ENCODE data around the gene SLC52A3. TPM values are rescaled to one million over a fixed set of nuclear protein-coding genes. Genes with fewer than 3 reads are reported as not detected.
"Not testable (repeated sequence)": the region's sequence is repeated elsewhere in the genome, so short reads cannot be mapped to it uniquely, and the experiment has no call there.

SLC52A3 gene
- polyA plus RNA-seq (2013, experiment 1 of 2): 1.3 TPM
- 2.2 TPM for polyA plus RNA-seq (2013, experiment 2 of 2)

- H3K9me3 ChIP-seq (ENCODE audit: insufficient read depth, low read depth, low read length): no peaks in the 10 kb centered on the region
- H3K36me3 ChIP-seq (ENCODE audit: insufficient read depth, low read length): no peaks in the 10 kb centered on the region
- no peaks in the 10 kb centered on the region for H3K4me1 ChIP-seq (ENCODE audit: insufficient read depth, low read length)
- no peak within 1 kb of the TSS for H3K27ac ChIP-seq (ENCODE audit: low read depth, low read length)
- WGBS: 74% methylated on average over 12 of the region's 12 CpGs
- no peaks in the 10 kb centered on the region for H3K27me3 ChIP-seq (ENCODE audit: insufficient read depth, low read length)
- no peak within 1 kb of the TSS for H3K9ac ChIP-seq (ENCODE audit: low read depth, low read length)
- no peak within 1 kb of the TSS for H3K4me3 ChIP-seq (ENCODE audit: low read length)
These were observed at the start of gene SLC52A3 for GRCh38 chr20:768426-768978. SLC52A3 (minus strand) TSS chr20:768500; CDS start chr20:765774, 2,726 bp downstream.

DNA sequence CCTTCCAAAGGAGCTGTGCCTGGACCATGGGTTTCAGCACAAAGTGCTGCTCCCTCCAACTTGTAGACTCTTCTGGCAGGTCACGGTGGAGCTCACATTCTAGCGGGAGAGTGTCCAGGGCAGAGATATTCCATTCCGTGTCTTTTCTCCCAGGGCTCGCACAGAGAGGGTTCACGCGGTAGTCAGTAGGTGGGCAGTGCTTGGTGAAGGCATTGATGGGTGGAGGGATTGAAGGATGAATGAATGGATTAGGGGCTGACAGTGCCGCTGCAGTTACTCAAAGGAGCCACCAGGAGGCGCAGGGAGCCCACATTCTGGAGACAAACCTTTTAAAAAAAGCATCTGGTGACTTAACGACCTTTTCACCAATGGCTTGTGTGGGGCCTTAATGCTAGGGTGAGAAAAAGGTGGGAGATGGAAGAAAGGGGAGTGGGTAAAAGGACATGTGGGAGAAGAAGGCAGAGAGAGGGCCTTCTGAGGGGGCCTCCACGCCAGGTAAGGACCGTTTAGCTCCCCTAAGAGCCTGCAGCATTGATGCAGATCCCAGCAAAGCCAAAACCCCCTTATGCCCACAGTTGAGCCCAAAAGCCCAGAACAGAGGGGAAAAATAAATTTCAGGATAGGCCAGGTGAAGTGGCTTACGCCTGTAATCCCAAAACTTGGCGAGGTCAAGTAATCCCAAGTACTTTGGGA lies 47.8 kb upstream of the SLC52A3 start:
- Histone ChIP-seq H3K36me3 (ENCODE audit: insufficient read depth, low read length) (no peaks in the 10 kb centered on the region), H3K27ac (ENCODE audit: low read depth, low read length) (no peak overlapping the region), H3K4me1 (ENCODE audit: insufficient read depth, low read length) (no peaks in the 10 kb centered on the region), H3K4me3 (ENCODE audit: low read length) (no peak overlapping the region), H3K9ac (ENCODE audit: low read depth, low read length) (no peak overlapping the region), H3K27me3 (ENCODE audit: insufficient read depth, low read length) (no peaks in the 10 kb centered on the region), H3K9me3 (ENCODE audit: insufficient read depth, low read depth, low read length) (no peaks in the 10 kb centered on the region)
- 35% methylated on average over 13 of the region's 13 CpGs for WGBS

GRCh38 chr20:815226-815625 lies 46.9 kb upstream of the SLC52A3 start:
- 94% methylated on average over 10 of the region's 10 CpGs for WGBS
- Histone ChIP-seq H3K9me3 (ENCODE audit: insufficient read depth, low read depth, low read length) (no peaks in the 10 kb centered on the region), H3K4me3 (ENCODE audit: low read length) (no peak overlapping the region), H3K27ac (ENCODE audit: low read depth, low read length) (no peak overlapping the region), H3K36me3 (ENCODE audit: insufficient read depth, low read length) (no peaks in the 10 kb centered on the region), H3K27me3 (ENCODE audit: insufficient read depth, low read length) (no peaks in the 10 kb centered on the region), H3K9ac (ENCODE audit: low read depth, low read length) (no peak overlapping the region), H3K4me1 (ENCODE audit: insufficient read depth, low read length) (no peaks in the 10 kb centered on the region)

GRCh38 chr20:813390-813789 lies 45.1 kb upstream of the SLC52A3 start:
- Histone ChIP-seq H3K4me1 (ENCODE audit: insufficient read depth, low read length) (no peaks in the 10 kb centered on the region), H3K27ac (ENCODE audit: low read depth, low read length) (no peak overlapping the region)
- WGBS: 86% methylated on average over 8 of the region's 8 CpGs

DNA sequence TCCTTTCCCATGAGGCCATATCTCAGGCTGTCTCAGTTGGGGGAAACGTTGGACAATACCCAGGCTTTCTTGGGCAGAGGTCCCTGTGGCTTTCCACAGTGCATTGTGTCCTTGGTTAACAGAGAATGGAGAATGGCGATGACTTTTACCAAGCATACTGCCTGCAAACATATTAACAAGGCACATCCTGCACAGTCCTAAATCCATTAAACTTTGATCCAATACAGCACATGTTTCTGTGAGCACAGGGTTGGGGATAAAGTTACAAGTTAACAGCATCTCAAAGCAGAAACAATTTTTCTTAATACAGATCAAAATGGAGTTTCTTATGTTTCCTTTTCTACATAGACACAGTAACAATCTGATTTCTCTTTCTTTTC lies 44.1 kb upstream of the SLC52A3 start:
- not testable (repeated sequence) for H3K9ac ChIP-seq (ENCODE audit: low read depth, low read length); H3K4me1 ChIP-seq (ENCODE audit: insufficient read depth, low read length)
- whole genome bisulfite sequencing: 78% methylated on average over 2 of the region's 2 CpGs

More at GRCh38 chr20:813390-813789, 45.1 kb upstream of the SLC52A3 start:
- Histone ChIP-seq H3K9ac (ENCODE audit: low read depth, low read length) (no peak overlapping the region), H3K9me3 (ENCODE audit: insufficient read depth, low read depth, low read length) (peaks cover 10% of the 10 kb centered on the region), H3K27me3 (ENCODE audit: insufficient read depth, low read length) (no peaks in the 10 kb centered on the region), H3K36me3 (ENCODE audit: insufficient read depth, low read length) (no peaks in the 10 kb centered on the region), H3K4me3 (ENCODE audit: low read length) (no peak overlapping the region)

GRCh38 chr20:811776-812434 lies 43.6 kb upstream of the SLC52A3 start:
- H3K9ac ChIP-seq (ENCODE audit: low read depth, low read length); H3K36me3 ChIP-seq (ENCODE audit: insufficient read depth, low read length); H3K27ac ChIP-seq (ENCODE audit: low read depth, low read length); H3K27me3 ChIP-seq (ENCODE audit: insufficient read depth, low read length); H3K4me3 ChIP-seq (ENCODE audit: low read length); H3K4me1 ChIP-seq (ENCODE audit: insufficient read depth, low read length): not testable (repeated sequence)
- peaks cover 19% of the 10 kb centered on the region for H3K9me3 ChIP-seq (ENCODE audit: insufficient read depth, low read depth, low read length)
- WGBS: 85% methylated on average over 13 of the region's 13 CpGs

More for the DNA sequence above, 44.1 kb upstream of the SLC52A3 start:
- H3K9me3 ChIP-seq (ENCODE audit: insufficient read depth, low read depth, low read length): peaks cover 17% of the 10 kb centered on the region
- not testable (repeated sequence) for H3K27ac ChIP-seq (ENCODE audit: low read depth, low read length); H3K27me3 ChIP-seq (ENCODE audit: insufficient read depth, low read length); H3K4me3 ChIP-seq (ENCODE audit: low read length); H3K36me3 ChIP-seq (ENCODE audit: insufficient read depth, low read length)

- Histone ChIP-seq H3K9ac (ENCODE audit: low read depth, low read length) (no peak overlapping the region), H3K27ac (ENCODE audit: low read depth, low read length) (no peak overlapping the region), H3K27me3 (ENCODE audit: insufficient read depth, low read length) (no peaks in the 10 kb centered on the region), H3K9me3 (ENCODE audit: insufficient read depth, low read depth, low read length) (peaks cover 53% of the 10 kb centered on the region), H3K36me3 (ENCODE audit: insufficient read depth, low read length) (no peaks in the 10 kb centered on the region), H3K4me1 (ENCODE audit: insufficient read depth, low read length) (no peaks in the 10 kb centered on the region), H3K4me3 (ENCODE audit: low read length) (no peak overlapping the region)
- whole genome bisulfite sequencing: no CpG with 5 or more reads among the region's 1 CpG
These were observed 37.4 kb upstream of the SLC52A3 start for GRCh38 chr20:805713-806112.

- Histone ChIP-seq H3K4me3 (ENCODE audit: low read length) (no peak overlapping the region), H3K9ac (ENCODE audit: low read depth, low read length) (no peak overlapping the region), H3K9me3 (ENCODE audit: insufficient read depth, low read depth, low read length) (peaks cover 32% of the 10 kb centered on the region), H3K36me3 (ENCODE audit: insufficient read depth, low read length) (no peaks in the 10 kb centered on the region), H3K27me3 (ENCODE audit: insufficient read depth, low read length) (no peaks in the 10 kb centered on the region), H3K4me1 (ENCODE audit: insufficient read depth, low read length) (no peaks in the 10 kb centered on the region), H3K27ac (ENCODE audit: low read depth, low read length) (no peak overlapping the region)
- 94% methylated on average over 3 of the region's 3 CpGs for WGBS
These were observed 33.4 kb upstream of the SLC52A3 start for GRCh38 chr20:801678-802077.

DNA sequence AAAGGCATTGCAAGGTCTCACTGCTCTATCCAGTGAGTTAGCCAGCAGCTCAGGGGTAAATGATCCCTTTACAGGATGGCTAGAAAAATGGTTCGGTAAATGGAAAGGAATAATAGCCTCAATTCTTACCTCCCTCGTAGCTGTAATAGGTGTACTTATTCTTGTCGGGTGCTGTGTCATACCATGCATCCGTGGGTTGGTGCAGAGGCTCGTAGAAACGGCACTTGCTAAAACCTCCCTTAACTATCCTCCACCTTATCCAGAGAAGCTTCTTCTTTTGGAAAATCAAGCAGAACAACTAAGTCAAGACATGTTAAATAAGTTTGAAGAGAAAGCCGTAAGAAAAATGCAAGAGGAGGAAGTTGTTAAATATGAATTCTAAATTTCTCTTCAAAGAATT lies 31.7 kb upstream of the SLC52A3 start:
- H3K4me1 ChIP-seq (ENCODE audit: insufficient read depth, low read length); H3K36me3 ChIP-seq (ENCODE audit: insufficient read depth, low read length); H3K27ac ChIP-seq (ENCODE audit: low read depth, low read length); H3K9ac ChIP-seq (ENCODE audit: low read depth, low read length); H3K27me3 ChIP-seq (ENCODE audit: insufficient read depth, low read length); H3K4me3 ChIP-seq (ENCODE audit: low read length): not testable (repeated sequence)
- WGBS: 93% methylated on average over 3 of the region's 7 CpGs
- peaks cover 16% of the 10 kb centered on the region for H3K9me3 ChIP-seq (ENCODE audit: insufficient read depth, low read depth, low read length)

DNA sequence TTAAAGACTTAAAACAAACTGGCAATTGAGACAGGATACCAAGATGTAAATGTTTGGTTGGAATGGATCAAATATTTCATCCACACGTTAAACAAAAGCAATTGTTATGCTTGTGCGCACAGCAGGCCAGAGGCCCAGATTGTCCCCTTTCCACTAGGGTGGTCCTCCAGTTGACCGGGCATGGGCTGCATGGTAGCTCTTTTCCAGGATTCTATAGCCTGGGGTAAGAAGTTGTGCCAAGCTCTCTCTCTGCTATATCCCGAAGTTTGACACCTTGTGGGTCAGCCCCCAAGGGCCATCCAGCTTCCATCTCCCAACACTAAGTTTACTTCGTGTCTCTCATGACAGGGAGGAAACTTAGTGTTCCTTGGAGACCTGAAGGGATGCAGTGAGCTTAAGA lies 30.4 kb upstream of the SLC52A3 start:
- not testable (repeated sequence) for H3K4me3 ChIP-seq (ENCODE audit: low read length); H3K9me3 ChIP-seq (ENCODE audit: insufficient read depth, low read depth, low read length); H3K27ac ChIP-seq (ENCODE audit: low read depth, low read length); H3K36me3 ChIP-seq (ENCODE audit: insufficient read depth, low read length); H3K27me3 ChIP-seq (ENCODE audit: insufficient read depth, low read length); H3K9ac ChIP-seq (ENCODE audit: low read depth, low read length); H3K4me1 ChIP-seq (ENCODE audit: insufficient read depth, low read length)
- WGBS: 82% methylated on average over 5 of the region's 5 CpGs

DNA sequence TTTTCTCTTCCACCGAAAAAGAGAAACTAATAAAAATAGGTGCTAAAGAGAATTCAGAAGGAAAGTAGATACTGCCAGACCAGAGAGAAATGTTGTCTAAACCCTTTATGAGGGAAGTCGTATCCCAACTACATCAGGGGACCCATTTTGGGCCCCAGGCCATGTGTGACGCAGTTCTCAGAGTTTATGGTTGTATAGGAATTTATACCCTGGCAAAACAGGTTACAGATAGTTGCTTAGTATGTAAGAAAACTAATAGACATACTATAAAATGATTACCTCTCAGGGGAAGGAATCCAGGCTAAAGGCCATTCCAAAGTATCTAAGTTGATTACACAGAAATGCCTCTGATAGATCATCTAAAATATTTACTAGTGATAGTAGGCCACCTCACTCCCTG lies 28.6 kb upstream of the SLC52A3 start:
- no peak overlapping the region for H3K9ac ChIP-seq (ENCODE audit: low read depth, low read length)
- H3K4me1 ChIP-seq (ENCODE audit: insufficient read depth, low read length): no peaks in the 10 kb centered on the region
- 73% methylated on average over 2 of the region's 3 CpGs for WGBS
- no peaks in the 10 kb centered on the region for H3K36me3 ChIP-seq (ENCODE audit: insufficient read depth, low read length)
- no peak overlapping the region for H3K4me3 ChIP-seq (ENCODE audit: low read length)
- H3K9me3 ChIP-seq (ENCODE audit: insufficient read depth, low read depth, low read length): peaks cover 13% of the 10 kb centered on the region
- no peak overlapping the region for H3K27ac ChIP-seq (ENCODE audit: low read depth, low read length)
- H3K27me3 ChIP-seq (ENCODE audit: insufficient read depth, low read length): no peaks in the 10 kb centered on the region

Measured in HUES64 (cell line).